Sigmoid colon (tissue), 4 donors: Measurements from ENCODE around the gene MUC3A.
"Not testable (repeated sequence)": the region's sequence is repeated elsewhere in the genome, so short reads cannot be mapped to it uniquely, and the experiment has no call there.

Experiments
- EP300 ChIP-seq, 4 donors: sonication (generic); formaldehyde crosslinking; IDR thresholded peaks; one replicate each; pipeline ENCODE4 v1.6.1; 2017; ENCODE audit warnings: antibody characterized with exemption in 4 of 4
- POLR2AphosphoS5 ChIP-seq, 4 donors: sonication (generic); formaldehyde crosslinking; IDR thresholded peaks; one replicate each; pipeline ENCODE4 v1.6.1; 2017; ENCODE audit warnings: antibody characterized with exemption in 4 of 4
- TF ChIP-seq, protein P1 (sequence below), 4 experiments: fragments of 450-650 bp in 3 of 4; fragments of 200-600 bp in 1 of 4; IDR thresholded peaks; one replicate each; pipeline ENCODE4 v1.5.1; 2016 to 2019; ENCODE audit warnings: antibody characterized with exemption in 4 of 4, mild to moderate bottlenecking in 3 of 4, moderate library complexity in 2 of 4

GRCh38 chr7:100935381-100935780 is 14.0 kb upstream of the MUC3A start:
- TF ChIP-seq POLR2AphosphoS5, EP300 (IDR thresholded peaks at IDR 0.05): not testable (repeated sequence)
- TF ChIP-seq, protein P1, sequence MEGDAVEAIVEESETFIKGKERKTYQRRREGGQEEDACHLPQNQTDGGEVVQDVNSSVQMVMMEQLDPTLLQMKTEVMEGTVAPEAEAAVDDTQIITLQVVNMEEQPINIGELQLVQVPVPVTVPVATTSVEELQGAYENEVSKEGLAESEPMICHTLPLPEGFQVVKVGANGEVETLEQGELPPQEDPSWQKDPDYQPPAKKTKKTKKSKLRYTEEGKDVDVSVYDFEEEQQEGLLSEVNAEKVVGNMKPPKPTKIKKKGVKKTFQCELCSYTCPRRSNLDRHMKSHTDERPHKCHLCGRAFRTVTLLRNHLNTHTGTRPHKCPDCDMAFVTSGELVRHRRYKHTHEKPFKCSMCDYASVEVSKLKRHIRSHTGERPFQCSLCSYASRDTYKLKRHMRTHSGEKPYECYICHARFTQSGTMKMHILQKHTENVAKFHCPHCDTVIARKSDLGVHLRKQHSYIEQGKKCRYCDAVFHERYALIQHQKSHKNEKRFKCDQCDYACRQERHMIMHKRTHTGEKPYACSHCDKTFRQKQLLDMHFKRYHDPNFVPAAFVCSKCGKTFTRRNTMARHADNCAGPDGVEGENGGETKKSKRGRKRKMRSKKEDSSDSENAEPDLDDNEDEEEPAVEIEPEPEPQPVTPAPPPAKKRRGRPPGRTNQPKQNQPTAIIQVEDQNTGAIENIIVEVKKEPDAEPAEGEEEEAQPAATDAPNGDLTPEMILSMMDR (IDR thresholded peaks at IDR 0.05): not testable (repeated sequence)
